ENCODE data around the gene HNRNPAB.

- TF ChIP-seq EZH2 (IDR thresholded peaks at IDR 0.05; ENCODE audit: borderline replicate concordance, low read depth, low read length, poor library complexity, severe bottlenecking) (no peak), CTCF (conservative IDR thresholded peaks at IDR 0.05; ENCODE audit: low read depth, low read length) (no peak)
Observed at GRCh38 chr5:178174456-178174855, 29.9 kb upstream of the HNRNPAB start.

Data from A673 (cell line).